ENCODE results near the gene FNIP2. TPM values are rescaled to one million over a fixed set of nuclear protein-coding genes. Genes with fewer than 3 reads are reported as not detected.

FNIP2 gene
- total and polyA plus RNA-seq, 10 donors = 2.4 to 59.1 (median 36.7) TPM

DNA sequence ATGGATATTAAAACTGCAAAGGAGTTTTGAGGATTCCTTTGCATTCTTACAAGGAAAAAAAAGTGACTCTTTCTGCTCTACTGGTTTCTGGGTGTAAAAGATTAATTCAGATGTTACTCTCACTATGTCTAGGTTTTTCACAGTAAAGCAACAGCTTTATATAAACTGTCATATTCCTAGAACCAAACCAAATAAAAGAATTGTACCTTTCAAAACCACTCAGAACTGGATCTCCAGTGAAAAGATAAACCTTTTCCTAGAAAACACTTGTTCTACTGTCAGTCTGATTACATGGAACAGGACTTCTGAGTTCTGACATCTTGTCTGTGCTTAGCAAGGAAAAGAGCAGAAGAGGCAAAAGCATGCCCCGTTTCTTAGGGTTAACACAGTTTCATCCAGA lies 40.6 kb upstream of the FNIP2 start:
- Histone ChIP-seq H3K9me3 (no peaks in the 10 kb centered on the region), H3K27ac (no peak overlapping the region), H3K4me1 (peaks cover 0 to 6% (median 4%) of the 10 kb centered on the region in 6 donors), H3K36me3 (no peaks in the 10 kb centered on the region), H3K4me3 (no peak overlapping the region), H3K27me3 (replicated peaks in 1 of 7) (peaks cover 0 to 42% (median 0%) of the 10 kb centered on the region in 7 donors)
- TF ChIP-seq POLR2A (IDR thresholded peaks at IDR 0.05) = no peak
- no peak for DNase-seq
- 61 to 79% (median 74%) methylated on average over 1 of the region's 1 CpG for WGBS, 5 donors
- intact Hi-C loops (cut with DNase I; ENCODE audit: low total_unique reads) = loop anchor here (10.0 kb wide), 1 partner anchor 447 kb away; no protein-coding TSS in a partner anchor

DNA sequence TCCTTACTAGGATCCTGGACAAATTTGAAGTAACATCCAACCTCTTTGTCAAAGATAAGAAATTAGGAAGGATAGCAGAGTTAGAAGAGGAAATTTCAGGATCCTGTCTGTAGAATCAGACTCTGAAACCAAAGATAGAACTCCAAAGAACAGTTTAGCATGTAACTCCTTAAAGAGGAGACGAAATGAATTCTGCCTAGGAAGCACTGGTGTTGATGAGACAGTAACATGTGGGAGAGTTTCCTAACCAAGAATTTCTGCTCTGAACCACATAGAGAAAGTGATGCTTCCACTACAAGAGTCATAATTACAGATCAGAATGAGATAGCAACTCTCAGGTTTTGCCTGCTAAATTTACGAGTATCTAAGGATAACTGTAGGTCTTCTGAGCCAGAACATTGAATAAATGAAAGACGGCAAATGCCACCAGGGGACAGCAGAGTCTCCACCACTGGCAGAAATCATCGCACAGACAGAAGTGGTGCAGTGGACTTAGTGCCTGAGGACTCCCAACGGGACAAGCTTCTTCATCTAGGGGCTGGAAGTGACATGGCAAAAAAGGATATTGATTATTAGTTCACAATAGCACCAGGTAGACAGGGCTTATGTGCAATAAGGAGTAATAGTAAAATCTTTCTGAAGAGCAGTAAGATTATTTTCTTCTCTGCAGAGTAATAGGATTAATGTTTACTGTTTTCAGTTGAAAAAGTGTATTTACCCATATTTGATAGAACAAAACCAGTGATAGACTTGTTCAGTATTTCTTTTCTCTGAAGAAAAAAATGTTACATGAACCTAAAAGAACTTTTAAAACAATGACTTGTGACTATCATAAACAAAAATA lies 38.9 kb upstream of the FNIP2 start:
- 18 to 27% (median 22%) methylated on average over 5 of the region's 5 CpGs for WGBS, 5 donors
- intact Hi-C loops (cut with DNase I; ENCODE audit: low total_unique reads) = loop anchor here (5.0 to 10.0 kb wide), 2 partner anchors 117 to 445 kb away; no protein-coding TSS in a partner anchor
- TF ChIP-seq, protein P1, sequence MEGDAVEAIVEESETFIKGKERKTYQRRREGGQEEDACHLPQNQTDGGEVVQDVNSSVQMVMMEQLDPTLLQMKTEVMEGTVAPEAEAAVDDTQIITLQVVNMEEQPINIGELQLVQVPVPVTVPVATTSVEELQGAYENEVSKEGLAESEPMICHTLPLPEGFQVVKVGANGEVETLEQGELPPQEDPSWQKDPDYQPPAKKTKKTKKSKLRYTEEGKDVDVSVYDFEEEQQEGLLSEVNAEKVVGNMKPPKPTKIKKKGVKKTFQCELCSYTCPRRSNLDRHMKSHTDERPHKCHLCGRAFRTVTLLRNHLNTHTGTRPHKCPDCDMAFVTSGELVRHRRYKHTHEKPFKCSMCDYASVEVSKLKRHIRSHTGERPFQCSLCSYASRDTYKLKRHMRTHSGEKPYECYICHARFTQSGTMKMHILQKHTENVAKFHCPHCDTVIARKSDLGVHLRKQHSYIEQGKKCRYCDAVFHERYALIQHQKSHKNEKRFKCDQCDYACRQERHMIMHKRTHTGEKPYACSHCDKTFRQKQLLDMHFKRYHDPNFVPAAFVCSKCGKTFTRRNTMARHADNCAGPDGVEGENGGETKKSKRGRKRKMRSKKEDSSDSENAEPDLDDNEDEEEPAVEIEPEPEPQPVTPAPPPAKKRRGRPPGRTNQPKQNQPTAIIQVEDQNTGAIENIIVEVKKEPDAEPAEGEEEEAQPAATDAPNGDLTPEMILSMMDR (IDR thresholded peaks at IDR 0.05 in 8 of 11, conservative IDR thresholded peaks at IDR 0.05 in 3 of 11) = peak in 10 of 11 experiments; percentile 24 to 80 (median 56)
- no peak for TF ChIP-seq POLR2A (IDR thresholded peaks at IDR 0.05)
- peak in 1 of 3 donors; percentile 9 for TF ChIP-seq POLR2AphosphoS5 (IDR thresholded peaks at IDR 0.05)
- DNase-seq = no peak
- Histone ChIP-seq H3K4me3 (no peak overlapping the region), H3K27ac (no peak overlapping the region), H3K27me3 (replicated peaks in 1 of 7) (peaks cover 0 to 42% (median 0%) of the 10 kb centered on the region in 7 donors), H3K9me3 (no peaks in the 10 kb centered on the region), H3K4me1 (no peaks in the 10 kb centered on the region), H3K36me3 (no peaks in the 10 kb centered on the region)

DNA sequence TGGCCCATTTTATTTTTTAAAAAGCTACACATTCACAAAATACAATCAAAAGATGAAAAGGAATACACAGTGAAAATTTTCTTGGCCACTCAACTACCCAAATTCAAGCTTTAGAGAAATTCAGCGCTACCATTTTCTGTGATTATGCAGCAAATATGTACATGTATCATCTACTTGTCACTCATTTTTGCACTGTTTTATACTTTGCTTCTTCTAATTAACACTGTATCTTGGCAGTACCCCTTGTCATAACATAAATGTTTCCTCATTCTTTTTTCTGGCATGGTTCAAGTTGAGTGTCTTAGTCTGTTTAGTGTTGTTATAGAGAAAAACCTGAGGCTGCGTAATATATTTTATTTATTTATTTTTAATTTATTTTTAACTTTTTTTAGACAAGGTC lies 30.0 kb upstream of the FNIP2 start:
- intact Hi-C loops (cut with DNase I; ENCODE audit: low total_unique reads) = no loop called here
- no peaks in the 10 kb centered on the region for H3K4me1 ChIP-seq
- H3K4me3 ChIP-seq = no peak overlapping the region
- no peaks in the 10 kb centered on the region for H3K36me3 ChIP-seq
- no peaks in the 10 kb centered on the region for H3K27me3 ChIP-seq (replicated peaks in 1 of 7)
- no peaks in the 10 kb centered on the region for H3K9me3 ChIP-seq
- no peak for TF ChIP-seq POLR2A (IDR thresholded peaks at IDR 0.05)
- TF ChIP-seq, protein P1 (IDR thresholded peaks at IDR 0.05 in 8 of 11, conservative IDR thresholded peaks at IDR 0.05 in 3 of 11) = no peak
- no peak for TF ChIP-seq POLR2AphosphoS5 (IDR thresholded peaks at IDR 0.05)
- WGBS, 5 donors = 94 to 99% (median 95%) methylated on average over 2 of the region's 2 CpGs
- no peak overlapping the region for H3K27ac ChIP-seq
- DNase-seq = no peak

DNA sequence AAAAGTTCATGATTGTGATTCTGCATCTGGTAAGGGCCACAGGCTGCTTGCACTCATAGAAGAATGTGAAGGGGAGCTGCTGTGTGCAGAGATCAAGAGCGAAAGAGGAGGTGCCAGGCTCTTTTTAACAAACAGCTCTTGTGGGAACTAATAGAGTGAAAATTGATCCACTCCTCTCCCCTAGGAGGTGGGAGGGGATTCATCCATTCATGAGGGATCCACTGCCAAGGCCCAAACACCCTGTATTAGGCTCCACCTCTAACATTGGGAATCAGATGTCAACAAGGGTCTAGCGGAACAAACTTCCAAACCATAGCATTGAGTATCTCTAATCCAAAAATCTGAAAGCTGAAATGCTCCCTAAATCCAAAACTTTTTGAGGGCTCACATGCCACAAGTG lies 29.2 kb upstream of the FNIP2 start:
- H3K27ac ChIP-seq = no peak overlapping the region
- no peaks in the 10 kb centered on the region for H3K27me3 ChIP-seq (replicated peaks in 1 of 7)
- H3K9me3 ChIP-seq = no peaks in the 10 kb centered on the region
- no peaks in the 10 kb centered on the region for H3K4me1 ChIP-seq
- no peak for DNase-seq
- TF ChIP-seq POLR2A (IDR thresholded peaks at IDR 0.05) (no peak), POLR2AphosphoS5 (IDR thresholded peaks at IDR 0.05) (no peak)
- TF ChIP-seq, protein P1 (IDR thresholded peaks at IDR 0.05 in 8 of 11, conservative IDR thresholded peaks at IDR 0.05 in 3 of 11) = no peak
- 93 to 100% (median 97%) methylated on average over 2 of the region's 2 CpGs for WGBS, 5 donors
- intact Hi-C loops (cut with DNase I; ENCODE audit: low total_unique reads) = no loop called here
- H3K36me3 ChIP-seq = no peaks in the 10 kb centered on the region
- H3K4me3 ChIP-seq = no peak overlapping the region
